Measurements from ENCODE around the gene AIRE.

AIRE gene

DNA sequence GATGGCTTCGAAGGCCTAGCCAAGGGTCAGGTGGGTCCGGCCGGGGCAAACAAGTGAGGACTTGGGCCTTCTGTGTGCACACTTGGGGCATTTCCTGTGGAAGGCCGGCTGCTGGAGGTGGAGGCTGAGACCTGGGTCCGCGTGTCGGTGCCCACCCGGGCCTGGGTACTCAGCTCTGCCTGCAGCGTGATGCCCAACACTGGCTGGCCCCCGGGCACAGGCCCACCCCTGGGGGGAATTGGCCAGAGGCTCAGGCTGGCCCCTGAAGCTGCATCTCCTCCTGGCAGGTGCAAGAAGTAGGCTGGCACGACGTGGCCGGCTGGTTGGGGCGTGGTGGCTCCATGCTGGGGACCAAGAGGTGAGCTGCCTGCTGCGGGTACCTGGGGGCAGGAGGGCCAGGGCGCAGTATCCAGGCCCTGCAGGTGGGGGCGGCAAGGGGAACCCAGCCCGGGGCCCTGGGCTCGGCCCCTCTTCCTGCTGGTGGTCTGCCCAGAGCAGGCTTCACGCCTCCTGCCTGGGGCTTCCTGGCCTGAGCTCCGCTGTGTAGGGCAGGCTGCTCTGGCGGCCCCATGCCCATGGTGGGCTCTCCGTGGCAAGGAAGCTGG lies 36.3 kb downstream of the AIRE start:
- no peak overlapping the region for H3K4me3 ChIP-seq (ENCODE audit: control insufficient read depth, low read depth, low read length)
- TF ChIP-seq CTCF (IDR thresholded peaks at IDR 0.05; ENCODE audit: control insufficient read depth, insufficient read depth, low read depth, low read length, missing control alignments) = no peak
- no peak for DNase-seq (ENCODE audit: low read depth)

DNA sequence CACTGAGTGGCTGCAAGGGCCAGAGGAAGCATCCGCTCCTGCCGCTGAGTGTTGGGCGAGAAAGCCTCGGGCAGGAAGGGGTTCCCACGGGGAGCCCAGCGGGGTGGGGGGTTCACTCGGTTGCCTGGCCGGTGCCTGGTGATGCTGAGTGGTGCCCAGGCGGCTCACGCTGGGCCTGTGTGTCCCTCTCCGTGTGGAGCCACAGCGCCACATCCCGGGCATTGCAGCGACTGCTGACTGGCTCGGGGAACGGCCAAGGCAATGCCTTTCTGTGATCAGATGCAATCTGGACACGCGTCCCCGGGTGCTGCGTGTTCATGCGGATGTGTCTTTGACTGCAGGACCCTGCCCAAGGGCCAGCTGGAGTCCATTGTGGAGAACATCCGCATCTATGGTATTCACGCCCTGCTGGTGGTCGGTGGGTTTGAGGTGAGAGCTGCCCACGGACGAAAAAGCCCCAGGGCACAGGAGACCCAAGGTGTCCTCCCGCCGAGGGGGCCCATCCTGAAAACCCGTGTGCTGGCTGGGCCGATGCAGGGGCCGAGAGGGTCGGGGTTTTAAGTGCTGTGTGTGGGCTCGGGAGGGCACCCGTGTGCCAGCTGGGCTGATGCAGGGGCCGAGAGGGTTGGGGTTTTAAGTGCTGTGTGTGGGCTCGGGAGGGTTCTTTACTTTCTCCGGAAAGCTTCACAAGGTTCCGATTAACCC lies 37.1 kb downstream of the AIRE start:
- no peak for TF ChIP-seq CTCF (IDR thresholded peaks at IDR 0.05; ENCODE audit: control insufficient read depth, insufficient read depth, low read depth, low read length, missing control alignments)

GRCh38 chr21:44323591-44323990 lies 37.9 kb downstream of the AIRE start:
- no peak for DNase-seq (ENCODE audit: low read depth)
- H3K4me3 ChIP-seq (ENCODE audit: control insufficient read depth, low read depth, low read length) = no peak overlapping the region
- TF ChIP-seq CTCF (IDR thresholded peaks at IDR 0.05; ENCODE audit: control insufficient read depth, insufficient read depth, low read depth, low read length, missing control alignments) = no peak

More for the DNA sequence above, 37.1 kb downstream of the AIRE start:
- DNase-seq (ENCODE audit: low read depth) = no peak
- H3K4me3 ChIP-seq (ENCODE audit: control insufficient read depth, low read depth, low read length) = no peak overlapping the region

DNA sequence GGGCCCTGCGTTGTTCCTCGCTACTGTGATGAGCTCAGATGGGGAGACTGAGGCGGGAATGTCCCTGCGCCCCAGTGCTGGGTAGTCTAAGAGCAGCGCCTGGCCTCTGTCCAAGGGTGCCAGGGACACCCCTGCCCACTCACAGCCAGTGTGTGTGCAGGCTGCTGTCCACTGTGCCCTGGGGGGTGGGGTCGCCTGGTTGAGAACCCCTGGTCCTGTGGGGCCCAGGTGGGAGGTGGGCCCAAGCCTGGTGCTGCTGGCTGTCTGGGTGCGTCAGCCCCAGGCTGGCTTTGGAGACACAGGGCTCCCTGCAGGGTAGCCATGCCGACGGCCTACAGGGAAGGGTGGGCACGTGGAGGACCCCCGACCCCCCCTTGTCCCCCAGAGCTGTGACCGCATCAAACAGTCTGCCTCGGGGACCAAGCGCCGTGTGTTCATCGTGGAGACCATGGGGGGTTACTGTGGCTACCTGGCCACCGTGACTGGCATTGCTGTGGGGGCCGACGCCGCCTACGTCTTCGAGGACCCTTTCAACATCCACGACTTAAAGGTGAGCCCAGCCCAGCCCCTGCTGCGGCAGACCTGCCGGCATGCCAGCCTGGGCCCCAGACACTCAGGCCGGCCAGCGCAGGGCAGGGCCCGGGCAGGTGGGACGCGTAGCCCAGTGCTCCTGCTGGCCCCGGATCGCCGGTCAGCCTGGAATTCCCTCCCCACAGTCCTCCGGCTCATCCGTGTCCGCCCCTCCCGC lies 38.6 kb downstream of the AIRE start:
- H3K4me3 ChIP-seq (ENCODE audit: control insufficient read depth, low read depth, low read length) = no peak overlapping the region
- TF ChIP-seq CTCF (IDR thresholded peaks at IDR 0.05; ENCODE audit: control insufficient read depth, insufficient read depth, low read depth, low read length, missing control alignments) = no peak
- DNase-seq (ENCODE audit: low read depth) = no peak

GRCh38 chr21:44324854-44325107 lies 39.1 kb downstream of the AIRE start:
- no peak overlapping the region for H3K4me3 ChIP-seq (ENCODE audit: control insufficient read depth, low read depth, low read length)
- DNase-seq (ENCODE audit: low read depth) = no peak

More at GRCh38 chr21:44324854-44325107, 39.1 kb downstream of the AIRE start:
- no peak for TF ChIP-seq CTCF (IDR thresholded peaks at IDR 0.05; ENCODE audit: control insufficient read depth, insufficient read depth, low read depth, low read length, missing control alignments)

All from AG09309 (cell line).